ENCODE results near the gene INPP5D.
A peak's percentile ranks its signal among the peaks of the same experiment; 100 is the strongest.

INPP5D gene

DNA sequence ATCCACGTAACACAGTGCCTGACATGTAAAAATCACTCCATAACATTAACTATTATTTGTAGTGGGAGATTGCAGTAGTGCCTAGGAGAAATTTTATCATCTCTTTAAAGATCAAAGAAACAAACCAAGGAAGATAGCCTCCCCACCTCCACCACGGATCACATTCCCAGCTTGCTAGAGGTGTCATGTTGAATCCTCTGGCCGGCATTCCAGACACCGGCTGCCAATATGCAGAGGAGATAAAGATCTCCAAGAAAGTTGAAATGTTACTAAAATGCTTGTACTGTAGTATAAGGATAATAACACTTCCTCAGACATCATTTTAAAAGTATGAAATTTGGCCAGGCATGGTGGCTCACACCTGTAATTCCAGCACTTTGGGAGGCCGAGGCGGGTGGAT, 185.3 kb downstream of the INPP5D start:
- Histone ChIP-seq H3K9me3 (replicated peaks; ENCODE audit: low read length) (no peaks in the 10 kb centered on the region), H3K36me3 (ENCODE audit: insufficient read depth, low read length) (no peaks in the 10 kb centered on the region), H3K4me2 (ENCODE audit: low read length) (no peak overlapping the region), H3K27me3 (ENCODE audit: control insufficient read depth, insufficient read depth, low read length) (peaks cover 5% of the 10 kb centered on the region), H3K9ac (ENCODE audit: low read depth, low read length) (no peak overlapping the region), H3K4me3 (ENCODE audit: low read length) (no peak overlapping the region), H3K4me1 (ENCODE audit: control insufficient read depth, insufficient read depth, low read length) (peaks cover 3% of the 10 kb centered on the region)

DNA sequence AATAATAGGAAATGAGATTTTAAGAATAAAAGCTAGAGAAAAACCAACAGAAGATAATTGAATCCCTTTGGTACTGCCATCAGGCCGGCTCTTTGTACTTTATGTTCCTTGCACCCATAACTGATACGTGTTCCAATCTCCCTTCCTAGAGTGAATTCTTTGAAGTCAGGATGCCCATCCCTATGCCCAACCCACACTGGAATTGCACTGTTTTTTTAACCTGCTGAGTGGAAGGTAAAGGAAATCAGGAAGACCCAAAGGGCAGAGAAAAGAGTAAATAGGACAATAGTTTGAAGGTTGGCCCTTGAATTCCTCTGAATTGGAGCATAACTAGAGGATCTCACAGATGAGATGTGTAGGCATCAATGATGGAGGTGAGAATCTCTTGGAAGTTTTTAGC, 187.0 kb downstream of the INPP5D start:
- Histone ChIP-seq H3K27me3 (ENCODE audit: control insufficient read depth, insufficient read depth, low read length) (peaks cover 5% of the 10 kb centered on the region), H3K4me3 (ENCODE audit: low read length) (no peak overlapping the region), H3K4me2 (ENCODE audit: low read length) (no peak overlapping the region), H3K4me1 (ENCODE audit: control insufficient read depth, insufficient read depth, low read length) (peaks cover 3% of the 10 kb centered on the region), H3K9ac (ENCODE audit: low read depth, low read length) (no peak overlapping the region), H3K36me3 (ENCODE audit: insufficient read depth, low read length) (no peaks in the 10 kb centered on the region), H3K9me3 (replicated peaks; ENCODE audit: low read length) (no peaks in the 10 kb centered on the region)

GRCh38 chr2:233247744-233248143, 187.6 kb downstream of the INPP5D start:
- Histone ChIP-seq H3K4me1 (ENCODE audit: control insufficient read depth, insufficient read depth, low read length) (peaks cover 5% of the 10 kb centered on the region), H3K9me3 (replicated peaks; ENCODE audit: low read length) (no peaks in the 10 kb centered on the region), H3K4me3 (ENCODE audit: low read length) (no peak overlapping the region), H3K9ac (ENCODE audit: low read depth, low read length) (no peak overlapping the region), H3K36me3 (ENCODE audit: insufficient read depth, low read length) (no peaks in the 10 kb centered on the region), H3K27me3 (ENCODE audit: control insufficient read depth, insufficient read depth, low read length) (peaks cover 5% of the 10 kb centered on the region), H3K4me2 (ENCODE audit: low read length) (no peak overlapping the region)

GRCh38 chr2:233248999-233249398, 188.9 kb downstream of the INPP5D start:
- H3K9ac ChIP-seq (ENCODE audit: low read depth, low read length) = no peak overlapping the region
- peaks cover 5% of the 10 kb centered on the region for H3K27me3 ChIP-seq (ENCODE audit: control insufficient read depth, insufficient read depth, low read length)
- H3K36me3 ChIP-seq (ENCODE audit: insufficient read depth, low read length) = no peaks in the 10 kb centered on the region
- H3K4me3 ChIP-seq (ENCODE audit: low read length) = no peak overlapping the region
- H3K9me3 ChIP-seq (replicated peaks; ENCODE audit: low read length) = no peaks in the 10 kb centered on the region
- H3K4me1 ChIP-seq (ENCODE audit: control insufficient read depth, insufficient read depth, low read length) = peaks cover 16% of the 10 kb centered on the region
- no peak overlapping the region for H3K4me2 ChIP-seq (ENCODE audit: low read length)

GRCh38 chr2:233250568-233250967, 190.4 kb downstream of the INPP5D start:
- Histone ChIP-seq H3K36me3 (ENCODE audit: insufficient read depth, low read length) (no peaks in the 10 kb centered on the region), H3K4me3 (ENCODE audit: low read length) (no peak overlapping the region), H3K4me1 (ENCODE audit: control insufficient read depth, insufficient read depth, low read length) (peaks cover 19% of the 10 kb centered on the region), H3K9ac (ENCODE audit: low read depth, low read length) (no peak overlapping the region), H3K27me3 (ENCODE audit: control insufficient read depth, insufficient read depth, low read length) (no peaks in the 10 kb centered on the region), H3K9me3 (replicated peaks; ENCODE audit: low read length) (no peaks in the 10 kb centered on the region), H3K4me2 (ENCODE audit: low read length) (no peak overlapping the region)

GRCh38 chr2:233250985-233251305, 190.8 kb downstream of the INPP5D start:
- peaks cover 19% of the 10 kb centered on the region for H3K4me1 ChIP-seq (ENCODE audit: control insufficient read depth, insufficient read depth, low read length)
- H3K4me3 ChIP-seq (ENCODE audit: low read length) = peak overlapping the region; percentile 48
- peak overlapping the region; percentile 56 for H3K9ac ChIP-seq (ENCODE audit: low read depth, low read length)
- no peaks in the 10 kb centered on the region for H3K9me3 ChIP-seq (replicated peaks; ENCODE audit: low read length)
- H3K4me2 ChIP-seq (ENCODE audit: low read length) = peak overlapping the region; percentile 59
- peaks cover 3% of the 10 kb centered on the region for H3K36me3 ChIP-seq (ENCODE audit: insufficient read depth, low read length)
- no peaks in the 10 kb centered on the region for H3K27me3 ChIP-seq (ENCODE audit: control insufficient read depth, insufficient read depth, low read length)

GRCh38 chr2:233251306-233252116, 191.4 kb downstream of the INPP5D start, which contains the start of gene ATG16L1:
ATG16L1 (plus strand) TSS chr2:233251673; CDS start chr2:233251828, 155 bp downstream.
- Histone ChIP-seq H3K9ac (ENCODE audit: low read depth, low read length) (peak within 1 kb of the TSS; percentile 89), H3K4me1 (ENCODE audit: control insufficient read depth, insufficient read depth, low read length) (peaks cover 19% of the 10 kb centered on the region), H3K27me3 (ENCODE audit: control insufficient read depth, insufficient read depth, low read length) (no peaks in the 10 kb centered on the region), H3K36me3 (ENCODE audit: insufficient read depth, low read length) (peaks cover 8% of the 10 kb centered on the region), H3K9me3 (replicated peaks; ENCODE audit: low read length) (no peaks in the 10 kb centered on the region), H3K4me3 (ENCODE audit: low read length) (peak within 1 kb of the TSS; percentile 93), H3K4me2 (ENCODE audit: low read length) (peak within 1 kb of the TSS; percentile 87)

- Histone ChIP-seq H3K9ac (ENCODE audit: low read depth, low read length) (peak overlapping the region; percentile 89), H3K4me3 (ENCODE audit: low read length) (peak overlapping the region; percentile 93), H3K4me1 (ENCODE audit: control insufficient read depth, insufficient read depth, low read length) (peaks cover 19% of the 10 kb centered on the region), H3K36me3 (ENCODE audit: insufficient read depth, low read length) (peaks cover 14% of the 10 kb centered on the region), H3K27me3 (ENCODE audit: control insufficient read depth, insufficient read depth, low read length) (no peaks in the 10 kb centered on the region), H3K4me2 (ENCODE audit: low read length) (peak overlapping the region; percentile 87), H3K9me3 (replicated peaks; ENCODE audit: low read length) (no peaks in the 10 kb centered on the region)
Measured at GRCh38 chr2:233252227-233252626, 192.1 kb downstream of the INPP5D start.

DNA sequence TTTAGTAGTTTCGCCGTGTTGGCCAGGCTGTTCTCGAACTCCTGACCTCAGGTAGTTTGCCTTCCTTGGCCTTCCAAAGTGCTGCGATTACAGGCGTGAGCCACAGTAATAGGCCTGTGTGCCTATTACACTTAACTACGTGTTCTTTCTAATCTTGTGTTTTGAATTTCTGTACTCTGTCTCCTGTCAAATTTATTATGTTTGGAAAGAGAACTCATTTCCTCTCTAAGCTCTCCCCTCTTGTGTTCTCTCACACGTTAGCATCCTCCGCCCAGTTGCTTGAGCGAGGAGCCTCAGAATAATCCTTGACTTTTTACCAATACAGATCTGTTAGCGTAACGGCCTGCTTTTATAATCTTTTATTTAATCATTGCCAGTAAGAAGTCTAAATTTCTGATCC, 195.0 kb downstream of the INPP5D start:
- Histone ChIP-seq H3K9me3 (replicated peaks; ENCODE audit: low read length) (no peaks in the 10 kb centered on the region), H3K4me1 (ENCODE audit: control insufficient read depth, insufficient read depth, low read length) (peaks cover 17% of the 10 kb centered on the region), H3K4me2 (ENCODE audit: low read length) (no peak overlapping the region), H3K27me3 (ENCODE audit: control insufficient read depth, insufficient read depth, low read length) (no peaks in the 10 kb centered on the region), H3K4me3 (ENCODE audit: low read length) (no peak overlapping the region), H3K36me3 (ENCODE audit: insufficient read depth, low read length) (peaks cover 37% of the 10 kb centered on the region), H3K9ac (ENCODE audit: low read depth, low read length) (no peak overlapping the region)

DNA sequence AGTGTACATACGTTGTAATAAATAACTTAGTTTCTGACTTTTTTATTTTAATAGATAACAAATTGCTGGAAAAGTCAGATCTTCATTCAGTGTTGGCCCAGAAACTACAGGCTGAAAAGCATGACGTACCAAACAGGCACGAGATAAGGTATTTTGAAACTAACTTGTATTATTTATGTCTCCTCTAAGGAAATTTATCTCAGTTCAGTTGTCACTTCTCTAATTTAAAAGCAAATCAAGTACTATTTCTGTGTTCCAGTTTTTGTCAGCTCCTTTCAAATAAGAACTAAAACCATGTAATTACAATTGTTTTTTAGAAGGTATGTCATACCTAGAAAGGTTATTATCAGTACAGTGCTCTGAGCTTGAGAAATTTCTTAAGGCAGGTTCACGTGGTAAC, 195.9 kb downstream of the INPP5D start:
- H3K36me3 ChIP-seq (ENCODE audit: insufficient read depth, low read length) = peaks cover 43% of the 10 kb centered on the region

More for the DNA sequence above, 195.9 kb downstream of the INPP5D start:
- H3K4me1 ChIP-seq (ENCODE audit: control insufficient read depth, insufficient read depth, low read length) = peaks cover 17% of the 10 kb centered on the region
- H3K27me3 ChIP-seq (ENCODE audit: control insufficient read depth, insufficient read depth, low read length) = no peaks in the 10 kb centered on the region
- no peaks in the 10 kb centered on the region for H3K9me3 ChIP-seq (replicated peaks; ENCODE audit: low read length)
- no peak overlapping the region for H3K4me3 ChIP-seq (ENCODE audit: low read length)
- no peak overlapping the region for H3K9ac ChIP-seq (ENCODE audit: low read depth, low read length)
- no peak overlapping the region for H3K4me2 ChIP-seq (ENCODE audit: low read length)
